HL-60/S4 treated with retinoic acid at 250 ng/mL for 4 days and 3 days (cell line): ENCODE data around the gene ROBO1.
"Not testable (repeated sequence)": the region's sequence is repeated elsewhere in the genome, so short reads cannot be mapped to it uniquely, and the experiment has no call there.

Experiments used
- in situ Hi-C: fragments of 300-500 bp; cut with MboI; formaldehyde crosslinking; loops from 2 replicates; pipeline ENCODE4 v1.7.0; 2022; ENCODE audit warnings: low sequenced_read_pairs

The ROBO1 gene

DNA sequence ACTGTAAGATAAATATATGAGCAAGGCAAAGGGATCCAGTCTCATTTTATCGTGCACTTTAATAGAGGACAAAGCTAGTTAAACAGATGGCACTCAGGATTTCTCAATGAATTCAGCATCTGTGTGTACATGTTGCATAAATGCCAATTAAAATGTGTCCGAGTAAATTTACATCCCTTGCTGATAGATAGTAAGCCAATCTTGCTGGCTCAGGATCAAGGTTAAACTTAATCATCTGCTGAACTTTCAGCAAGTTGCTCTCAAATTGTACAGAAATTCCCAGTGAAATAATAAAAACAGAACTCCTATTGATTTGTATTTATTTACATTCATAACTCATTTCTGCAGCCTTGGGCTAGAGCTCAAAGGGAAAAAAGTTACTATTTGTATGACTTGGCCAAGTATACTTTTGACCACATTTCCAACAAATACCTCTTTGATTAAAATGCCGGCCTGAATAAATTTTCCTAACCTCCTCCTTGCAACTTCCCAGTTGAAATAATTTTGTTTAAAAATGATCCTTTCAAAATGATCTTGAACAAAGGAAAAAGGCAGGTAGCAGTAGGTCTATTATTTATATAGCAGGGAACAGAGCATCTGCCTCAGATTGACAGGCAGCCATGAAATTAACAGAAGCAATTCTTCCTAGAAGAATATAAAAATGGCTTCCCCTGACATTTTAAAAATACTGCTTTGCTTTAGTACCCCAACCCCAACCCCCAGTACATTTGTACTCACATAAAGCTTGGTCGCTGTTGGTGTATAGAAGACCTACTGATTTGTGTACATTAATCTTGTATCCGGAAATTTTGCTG, 1001.9 kb downstream of the ROBO1 start:
- in situ Hi-C loops: no loop called here

DNA sequence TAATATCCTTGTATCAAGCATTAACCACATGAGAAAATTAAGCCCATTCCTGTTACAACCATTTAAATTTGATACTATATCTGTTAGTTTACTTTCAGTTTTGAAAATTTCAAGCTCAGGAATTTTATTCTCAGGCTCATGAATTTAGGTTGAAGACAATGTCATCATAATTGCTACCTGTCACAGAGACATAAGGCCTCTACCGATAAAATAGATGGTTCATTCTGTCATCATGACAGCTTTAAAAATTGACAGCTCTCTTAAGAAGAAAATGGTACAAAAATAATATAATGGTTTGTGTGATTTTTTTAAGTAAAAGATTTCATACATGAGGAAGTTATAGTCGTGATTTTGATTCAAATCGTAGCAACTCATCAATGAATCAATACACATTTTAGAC, 1003.2 kb downstream of the ROBO1 start:
- in situ Hi-C loops: no loop called here

- in situ Hi-C loops: no loop called here
These were observed 1005.7 kb downstream of the ROBO1 start for GRCh38 chr3:78762121-78762520.

DNA sequence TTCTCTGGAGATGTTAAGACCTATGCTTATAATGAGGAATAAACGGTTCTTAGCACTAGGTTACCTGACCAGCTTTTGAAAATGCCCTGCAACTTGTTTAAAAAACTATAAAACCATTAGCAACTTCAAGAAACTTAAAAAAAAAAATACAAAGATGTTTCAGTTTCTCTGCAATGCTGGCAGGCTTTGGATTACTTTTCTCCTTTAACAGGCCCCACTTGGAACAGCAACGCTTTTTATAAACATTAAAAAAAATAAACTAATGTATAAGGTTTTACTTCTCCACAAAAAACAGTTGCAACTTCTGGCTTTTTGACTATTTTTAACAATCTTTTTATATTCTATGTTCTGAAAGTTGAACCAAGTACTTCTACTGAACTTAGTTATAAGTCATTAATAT, 1006.7 kb downstream of the ROBO1 start:
- in situ Hi-C loops: no loop called here

GRCh38 chr3:78757731-78758130, 1010.1 kb downstream of the ROBO1 start:
- in situ Hi-C loops: no loop called here

DNA sequence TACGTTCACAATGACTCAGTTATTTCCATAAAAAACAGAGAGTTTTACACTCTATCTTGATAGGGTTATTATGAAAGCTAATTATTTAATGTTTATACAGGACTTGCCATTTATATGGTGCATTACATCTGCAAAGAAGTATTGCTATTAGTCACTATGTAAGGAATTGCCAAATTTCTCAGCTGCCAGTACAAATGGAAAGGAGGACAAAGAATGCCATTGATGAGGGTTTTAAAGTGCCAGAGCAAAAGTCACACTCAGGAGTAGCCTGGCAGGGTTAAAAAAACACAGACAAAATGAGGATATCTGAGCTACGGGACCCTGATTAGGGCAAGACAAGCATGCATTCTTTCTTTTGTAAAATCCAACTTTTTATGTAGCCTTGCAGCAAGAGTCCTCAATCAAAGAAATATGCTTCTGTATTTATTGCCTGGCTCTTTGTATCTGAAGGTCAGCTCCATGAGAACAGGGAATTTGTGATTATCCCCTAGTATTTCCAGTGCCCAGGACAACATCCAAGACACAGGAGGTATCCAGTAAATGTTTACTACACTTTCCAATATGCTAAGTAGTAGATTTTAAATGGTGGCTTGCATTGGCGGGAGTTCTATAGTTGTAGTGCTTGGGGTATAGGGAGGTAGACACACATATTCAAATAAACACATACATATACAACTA, 1013.6 kb downstream of the ROBO1 start:
- in situ Hi-C loops: no loop called here

GRCh38 chr3:78751266-78751665, 1016.5 kb downstream of the ROBO1 start:
- in situ Hi-C loops: no loop called here

DNA sequence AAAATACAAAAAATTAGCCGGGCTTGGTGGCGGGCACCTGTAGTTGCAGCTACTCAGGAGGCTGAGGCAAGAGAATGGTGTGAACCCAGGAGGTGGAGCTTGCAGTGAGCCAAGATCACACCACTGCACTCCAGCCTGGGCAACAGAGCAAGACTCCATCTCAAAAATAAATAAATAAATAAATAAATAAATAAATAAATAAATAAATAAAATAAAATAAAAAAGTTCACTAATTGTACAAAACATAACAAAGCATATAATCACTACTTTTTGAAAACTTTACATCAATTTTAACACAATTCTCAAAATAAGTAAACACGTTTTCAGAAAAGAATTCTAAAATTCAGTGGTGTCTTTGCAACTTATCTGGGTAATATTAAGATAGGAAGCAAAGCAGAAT, 1017.5 kb downstream of the ROBO1 start:
- in situ Hi-C loops: not testable (repeated sequence)

GRCh38 chr3:78749056-78749455, 1018.7 kb downstream of the ROBO1 start:
- in situ Hi-C loops: no loop called here

DNA sequence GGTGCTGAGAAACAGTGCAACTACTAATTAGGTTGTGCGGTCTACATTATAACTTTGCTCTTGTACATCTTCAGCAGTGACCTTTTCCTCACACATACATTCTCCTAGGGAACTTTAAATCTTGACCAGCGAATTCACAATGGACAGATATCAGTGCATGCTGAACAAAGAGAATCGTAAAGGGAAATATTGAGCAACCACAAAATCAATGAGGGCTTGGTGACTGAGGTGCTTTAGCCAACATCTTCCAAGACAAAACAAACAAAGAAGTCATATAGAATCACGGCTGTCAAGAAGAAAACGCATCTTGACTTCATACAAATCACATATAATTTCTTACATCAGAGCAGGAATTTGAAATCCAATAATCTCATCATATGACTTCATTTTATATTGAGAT, 1022.0 kb downstream of the ROBO1 start:
- in situ Hi-C loops: no loop called here

DNA sequence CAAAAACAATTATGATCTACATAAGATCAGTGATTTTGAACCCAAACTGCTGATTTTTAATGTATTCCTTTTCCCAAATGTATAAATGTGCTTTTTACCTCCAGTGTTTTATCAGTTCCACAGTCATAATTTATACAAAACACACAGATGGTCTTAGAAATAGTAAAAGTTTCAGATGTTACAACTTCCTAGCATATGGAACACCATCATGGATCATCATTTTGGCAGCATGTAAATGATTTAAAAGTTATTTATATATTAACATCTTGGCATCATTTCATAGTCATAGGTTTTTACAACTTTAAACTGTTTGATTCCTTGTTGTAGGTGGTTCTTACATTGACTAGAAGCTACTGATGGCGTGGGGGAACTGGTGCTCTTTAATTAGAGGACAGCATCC, 1025.3 kb downstream of the ROBO1 start:
- in situ Hi-C loops: no loop called here

GRCh38 chr3:78742041-78742440, 1025.8 kb downstream of the ROBO1 start:
- in situ Hi-C loops: no loop called here

GRCh38 chr3:78741066-78741645, 1026.6 kb downstream of the ROBO1 start:
- in situ Hi-C loops: no loop called here

DNA sequence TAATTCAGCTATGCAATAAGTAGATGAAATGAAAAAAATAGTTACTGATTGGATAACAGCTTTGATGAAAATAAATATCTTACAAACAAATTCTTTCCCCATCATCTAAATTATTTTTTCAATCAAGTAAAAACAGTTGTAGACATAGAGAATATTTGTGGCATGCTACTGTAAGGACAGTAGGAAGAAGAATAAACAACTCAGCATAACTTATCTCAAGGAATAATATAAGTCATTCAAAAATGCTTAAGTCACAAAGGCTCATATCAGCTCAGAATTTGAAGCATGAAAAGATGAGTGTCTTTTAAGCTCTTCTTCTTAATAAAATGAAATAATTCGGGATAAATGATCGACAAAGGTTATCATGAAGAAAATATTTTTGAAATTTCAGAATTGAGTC, 1029.0 kb downstream of the ROBO1 start:
- in situ Hi-C loops: no loop called here

- in situ Hi-C loops: no loop called here
These were observed 1029.8 kb downstream of the ROBO1 start for GRCh38 chr3:78737988-78738387.

DNA sequence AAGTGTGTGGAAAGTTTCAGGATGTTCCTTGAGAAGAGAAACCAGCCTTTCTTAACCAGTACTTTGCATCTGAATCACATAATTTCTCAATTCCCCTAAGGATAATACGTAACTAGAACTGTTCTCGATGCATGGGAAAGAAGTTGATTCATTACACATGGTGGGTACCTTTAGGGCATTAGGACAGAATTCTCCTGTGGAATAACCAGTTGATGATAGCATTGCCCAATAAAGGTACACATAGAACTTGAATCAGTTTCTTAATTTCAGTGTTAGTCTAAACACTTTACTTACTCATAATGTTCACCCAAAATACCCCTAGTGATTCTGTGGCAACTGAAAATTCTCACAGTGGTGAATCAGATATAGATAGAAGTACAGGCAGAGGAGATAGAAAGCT, 1030.9 kb downstream of the ROBO1 start:
- in situ Hi-C loops: no loop called here

DNA sequence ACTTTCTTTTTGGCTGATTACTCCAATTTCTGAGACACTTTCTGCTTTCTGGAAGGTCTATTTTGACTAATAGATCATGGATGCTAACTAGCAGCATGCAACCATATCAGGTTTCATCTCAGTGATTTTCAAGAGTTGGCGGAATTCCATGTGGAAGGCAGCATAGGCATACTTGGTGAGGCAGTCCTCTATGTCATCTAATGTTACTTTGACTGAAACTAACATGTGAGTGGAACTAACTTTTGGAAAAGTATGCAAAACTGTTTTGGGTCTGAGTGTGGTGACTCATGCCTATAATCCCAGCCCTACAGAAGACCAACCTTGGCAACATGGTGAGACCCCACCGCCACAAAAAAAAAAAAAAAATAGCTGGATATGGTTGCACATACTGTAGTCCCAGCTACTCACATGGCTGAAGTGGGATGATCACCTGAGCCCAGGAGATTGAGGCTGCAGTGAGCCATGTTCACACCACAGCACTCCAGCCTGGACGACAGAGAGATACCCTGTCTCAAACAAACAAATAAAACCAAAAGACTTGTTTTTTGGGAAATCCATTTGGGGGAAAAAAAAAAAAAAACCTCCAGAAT, 1033.7 kb downstream of the ROBO1 start:
- in situ Hi-C loops: no loop called here

GRCh38 chr3:78732893-78733292, 1034.9 kb downstream of the ROBO1 start:
- in situ Hi-C loops: no loop called here

DNA sequence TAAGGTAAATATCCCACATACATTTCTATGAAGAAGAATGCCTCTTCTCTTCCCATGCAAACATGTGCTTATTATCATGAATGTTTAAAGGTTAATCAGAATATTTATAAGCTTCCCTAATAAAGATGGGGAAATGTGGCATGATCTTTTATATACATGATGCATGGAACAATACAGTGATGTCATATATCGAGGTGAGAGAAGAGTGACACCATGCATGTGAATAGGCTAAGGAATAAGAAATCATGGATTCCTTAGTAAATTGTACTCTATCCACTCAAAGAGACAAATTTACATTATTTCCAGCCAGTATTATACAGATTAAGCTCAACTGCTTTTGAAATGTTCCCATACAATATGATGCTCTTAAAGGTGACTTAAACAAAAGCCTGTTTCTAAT, 1035.3 kb downstream of the ROBO1 start:
- in situ Hi-C loops: no loop called here

GRCh38 chr3:78729946-78730345, 1037.9 kb downstream of the ROBO1 start:
- in situ Hi-C loops: no loop called here

GRCh38 chr3:78728406-78729145, 1039.2 kb downstream of the ROBO1 start:
- in situ Hi-C loops: no loop called here
